Endodermal cell (in vitro differentiated cells): ENCODE measurements around the gene MACROD2. TPM values are rescaled to one million over a fixed set of nuclear protein-coding genes. Genes with fewer than 3 reads are reported as not detected.

ENCODE experiments used
- DNase-seq: peaks from one replicate; pipeline ENCODE4 v3.0.0-alpha.2; 2017
- H3K27ac ChIP-seq: 2 replicates; pipeline ENCODE4 v1.5.1; 2013; ENCODE audit warnings: mild to moderate bottlenecking, low read depth, low read length, moderate library complexity
- H3K27me3 ChIP-seq: 2 replicates; pipeline ENCODE4 v1.6.1; 2013; ENCODE audit warnings: mild to moderate bottlenecking, low read length, moderate library complexity; ENCODE audit not compliant: insufficient read depth, control insufficient read depth, poor library complexity, severe bottlenecking
- H3K36me3 ChIP-seq: 2 replicates; pipeline ENCODE4 v1.7.0; 2013; ENCODE audit warnings: mild to moderate bottlenecking, low read length, moderate library complexity; ENCODE audit not compliant: control insufficient read depth, insufficient read depth
- H3K4me1 ChIP-seq: one replicate; pipeline ENCODE4 v1.7.0; 2013; ENCODE audit warnings: low read length; ENCODE audit not compliant: control insufficient read depth, insufficient read depth
- H3K4me3 ChIP-seq: 2 replicates; pipeline ENCODE4 v1.5.1; 2013; ENCODE audit warnings: mild to moderate bottlenecking, low read length, moderate library complexity
- H3K9ac ChIP-seq: 2 replicates; pipeline ENCODE4 v1.6.1; 2013; ENCODE audit warnings: mild to moderate bottlenecking, low read length, moderate library complexity; ENCODE audit not compliant: poor library complexity, severe bottlenecking; ENCODE audit errors: extremely low read depth
- H3K9me3 ChIP-seq: 2 replicates; pipeline ENCODE4 v1.6.1; 2013; ENCODE audit warnings: mild to moderate bottlenecking, low read length, moderate library complexity; ENCODE audit not compliant: control insufficient read depth
- H3K27ac Mint-ChIP-seq: 2 replicates; pipeline ENCODE4 v1.8.0; 2020; ENCODE audit warnings: mixed read lengths
- H3K27me3 Mint-ChIP-seq: 2 replicates; pipeline ENCODE4 v1.8.0; 2021; ENCODE audit warnings: mild to moderate bottlenecking, mixed read lengths; ENCODE audit not compliant: insufficient read depth
- H3K36me3 Mint-ChIP-seq: 2 replicates; pipeline ENCODE4 v1.8.0; 2020; ENCODE audit warnings: low read depth, mixed read lengths
- H3K4me1 Mint-ChIP-seq: 2 replicates; pipeline ENCODE4 v1.8.0; 2020; ENCODE audit warnings: mixed read lengths
- H3K4me3 Mint-ChIP-seq: 2 replicates; pipeline ENCODE4 v1.8.0; 2020; ENCODE audit warnings: mild to moderate bottlenecking, moderate library complexity, mixed read lengths
- H3K9me3 Mint-ChIP-seq: 2 replicates; pipeline ENCODE4 v1.8.0; 2020; ENCODE audit warnings: mild to moderate bottlenecking, mixed read lengths
- WGBS, 2 experiments: methylation state at CpG; one replicate each; pipeline versions ENCODE4 v1.1.5 to v1.1.7; 2013; ENCODE audit warnings: missing lambda C conversion rate in 2 of 2, mixed read lengths in 1 of 2; ENCODE audit not compliant: insufficient coverage in 1 of 2, insufficient read length in 1 of 2; 5-methylcytosine and 5-hydroxymethylcytosine counted together
- total RNA-seq, 2 donors: library from RNA; stranded (reverse); fragmentation: NEBNext Ultra II Directional in 1 of 2; extraction: Animal tissue kit (Norgen Biotek cat#: 25700) in 1 of 2; gene quantifications; 2 replicates in 1 of 2; 3 replicates in 1 of 2; pipeline ENCODE4 v1.2.1, GENCODE V29; 2021
- TF ChIP-seq, protein P1 (sequence below): fragments of 200-600 bp; sonication (generic); conservative IDR thresholded peaks from 2 replicates; pipeline ENCODE4 v1.5.0; 2021; ENCODE audit warnings: antibody characterized with exemption, mild to moderate bottlenecking

The MACROD2 gene
- total RNA-seq, 2 donors from 2014 or later: 2.3 to 4.8 TPM

DNA sequence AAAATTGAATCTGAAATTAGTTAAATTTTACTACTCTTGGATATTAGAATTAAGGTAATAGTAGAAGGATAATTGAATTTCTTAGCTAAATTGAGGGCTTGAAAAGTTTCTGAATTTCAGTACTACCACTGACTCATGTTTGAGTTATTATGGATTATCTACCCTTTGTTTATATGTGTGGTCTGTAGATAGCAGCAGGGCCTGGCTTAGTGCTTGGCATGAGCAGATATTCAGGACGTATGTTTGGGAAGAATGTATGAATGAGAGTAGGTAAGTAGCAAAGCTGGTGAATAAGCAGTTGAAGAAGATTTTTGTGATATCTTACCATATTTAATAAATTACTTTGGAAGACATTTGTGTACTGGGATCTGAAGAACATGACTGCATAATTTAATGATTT lies 152.7 kb downstream of the MACROD2 start:
- Histone ChIP-seq H3K36me3 (no peaks in the 10 kb centered on the region), H3K27ac (no peak overlapping the region), H3K9me3 (no peaks in the 10 kb centered on the region), H3K4me3 (no peak overlapping the region), H3K9ac (no peak overlapping the region), H3K27me3 (no peaks in the 10 kb centered on the region), H3K4me1 (peaks cover 4% of the 10 kb centered on the region)
- Mint-ChIP-seq H3K4me3 (no peak overlapping the region), H3K27ac (no peak overlapping the region), H3K36me3 (no peaks in the 10 kb centered on the region), H3K27me3 (no peaks in the 10 kb centered on the region), H3K9me3 (peaks cover 1% of the 10 kb centered on the region), H3K4me1 (peaks cover 48% of the 10 kb centered on the region)
- TF ChIP-seq, protein P1, sequence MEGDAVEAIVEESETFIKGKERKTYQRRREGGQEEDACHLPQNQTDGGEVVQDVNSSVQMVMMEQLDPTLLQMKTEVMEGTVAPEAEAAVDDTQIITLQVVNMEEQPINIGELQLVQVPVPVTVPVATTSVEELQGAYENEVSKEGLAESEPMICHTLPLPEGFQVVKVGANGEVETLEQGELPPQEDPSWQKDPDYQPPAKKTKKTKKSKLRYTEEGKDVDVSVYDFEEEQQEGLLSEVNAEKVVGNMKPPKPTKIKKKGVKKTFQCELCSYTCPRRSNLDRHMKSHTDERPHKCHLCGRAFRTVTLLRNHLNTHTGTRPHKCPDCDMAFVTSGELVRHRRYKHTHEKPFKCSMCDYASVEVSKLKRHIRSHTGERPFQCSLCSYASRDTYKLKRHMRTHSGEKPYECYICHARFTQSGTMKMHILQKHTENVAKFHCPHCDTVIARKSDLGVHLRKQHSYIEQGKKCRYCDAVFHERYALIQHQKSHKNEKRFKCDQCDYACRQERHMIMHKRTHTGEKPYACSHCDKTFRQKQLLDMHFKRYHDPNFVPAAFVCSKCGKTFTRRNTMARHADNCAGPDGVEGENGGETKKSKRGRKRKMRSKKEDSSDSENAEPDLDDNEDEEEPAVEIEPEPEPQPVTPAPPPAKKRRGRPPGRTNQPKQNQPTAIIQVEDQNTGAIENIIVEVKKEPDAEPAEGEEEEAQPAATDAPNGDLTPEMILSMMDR: no peak
- no peak for DNase-seq
- 94% methylated on average over 1 of the region's 1 CpG; no CpG with 5 or more reads in 1 of the 2 experiments for WGBS, 2 experiments

DNA sequence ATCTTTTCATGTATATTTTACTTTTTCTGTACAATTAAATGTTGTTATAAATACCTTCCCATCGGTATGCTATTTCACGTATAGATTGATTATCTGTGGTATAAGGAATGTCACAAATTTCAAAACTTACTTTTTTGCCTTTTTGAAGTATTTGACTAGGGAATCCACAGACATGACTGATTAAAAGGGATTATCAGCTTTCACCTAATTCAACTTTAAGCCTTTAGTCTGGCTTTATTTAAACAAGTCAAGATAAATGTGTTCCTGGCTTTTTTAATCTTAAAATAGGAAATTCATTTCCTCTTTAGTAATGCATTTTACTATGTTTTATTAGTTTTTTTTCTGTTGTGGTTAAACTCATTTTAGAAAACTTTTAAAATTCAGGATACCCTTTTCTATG lies 160.0 kb downstream of the MACROD2 start:
- Histone ChIP-seq H3K4me3 (no peak overlapping the region), H3K27me3 (no peaks in the 10 kb centered on the region), H3K36me3 (no peaks in the 10 kb centered on the region), H3K9ac (no peak overlapping the region), H3K27ac (no peak overlapping the region), H3K9me3 (peaks cover 17% of the 10 kb centered on the region), H3K4me1 (peaks cover 3% of the 10 kb centered on the region)
- no peaks in the 10 kb centered on the region for H3K36me3 Mint-ChIP-seq
- H3K27ac Mint-ChIP-seq: no peak overlapping the region
- peaks cover 10% of the 10 kb centered on the region for H3K9me3 Mint-ChIP-seq
- TF ChIP-seq, protein P1: no peak
- no peak for DNase-seq
- H3K4me3 Mint-ChIP-seq: no peak overlapping the region
- 92% methylated on average over 2 of the region's 2 CpGs; no CpG with 5 or more reads in 1 of the 2 experiments for WGBS, 2 experiments
- H3K4me1 Mint-ChIP-seq: peaks cover 22% of the 10 kb centered on the region
- no peaks in the 10 kb centered on the region for H3K27me3 Mint-ChIP-seq

DNA sequence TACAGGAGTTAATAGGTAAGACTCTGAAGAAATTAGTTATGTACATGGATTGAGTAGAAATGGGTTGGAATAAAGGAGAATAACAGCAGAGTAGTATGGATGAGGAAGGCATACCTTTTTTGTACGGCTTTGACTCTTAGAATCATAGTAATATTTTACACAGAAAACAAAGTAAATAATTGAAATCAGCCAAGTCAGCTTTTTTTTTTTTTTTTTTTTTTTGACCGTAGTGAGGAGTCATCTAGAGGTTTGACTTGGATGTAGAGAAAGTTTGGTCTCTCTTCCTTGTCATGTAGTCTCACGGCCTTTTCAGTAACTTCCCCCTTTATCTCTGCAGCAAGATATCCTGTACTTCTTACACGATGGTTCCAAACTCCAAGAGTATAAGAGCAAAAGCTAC lies 183.2 kb downstream of the MACROD2 start:
- peaks cover 6% of the 10 kb centered on the region for H3K36me3 Mint-ChIP-seq
- Histone ChIP-seq H3K9ac (no peak overlapping the region), H3K36me3 (no peaks in the 10 kb centered on the region)

More for the DNA sequence above, 183.2 kb downstream of the MACROD2 start:
- Histone ChIP-seq H3K27ac (no peak overlapping the region), H3K4me3 (no peak overlapping the region), H3K9me3 (peaks cover 26% of the 10 kb centered on the region), H3K4me1 (no peaks in the 10 kb centered on the region), H3K27me3 (no peaks in the 10 kb centered on the region)
- H3K4me1 Mint-ChIP-seq: no peaks in the 10 kb centered on the region
- WGBS, 2 experiments: 75 to 84% methylated on average over 2 to 3 of the region's 4 CpGs
- H3K9me3 Mint-ChIP-seq: peaks cover 23% of the 10 kb centered on the region
- no peak for DNase-seq
- H3K27ac Mint-ChIP-seq: no peak overlapping the region
- H3K4me3 Mint-ChIP-seq: no peak overlapping the region
- H3K27me3 Mint-ChIP-seq: no peaks in the 10 kb centered on the region
- TF ChIP-seq, protein P1: no peak
